CD1c-positive myeloid dendritic cell (primary cell): ENCODE results near the gene GRAMD1B.

Source experiments
- DNase-seq: peaks from one replicate; pipeline ENCODE4 v3.0.0-alpha.2; 2016; ENCODE audit errors: extremely low spot score

GRAMD1B gene

DNA sequence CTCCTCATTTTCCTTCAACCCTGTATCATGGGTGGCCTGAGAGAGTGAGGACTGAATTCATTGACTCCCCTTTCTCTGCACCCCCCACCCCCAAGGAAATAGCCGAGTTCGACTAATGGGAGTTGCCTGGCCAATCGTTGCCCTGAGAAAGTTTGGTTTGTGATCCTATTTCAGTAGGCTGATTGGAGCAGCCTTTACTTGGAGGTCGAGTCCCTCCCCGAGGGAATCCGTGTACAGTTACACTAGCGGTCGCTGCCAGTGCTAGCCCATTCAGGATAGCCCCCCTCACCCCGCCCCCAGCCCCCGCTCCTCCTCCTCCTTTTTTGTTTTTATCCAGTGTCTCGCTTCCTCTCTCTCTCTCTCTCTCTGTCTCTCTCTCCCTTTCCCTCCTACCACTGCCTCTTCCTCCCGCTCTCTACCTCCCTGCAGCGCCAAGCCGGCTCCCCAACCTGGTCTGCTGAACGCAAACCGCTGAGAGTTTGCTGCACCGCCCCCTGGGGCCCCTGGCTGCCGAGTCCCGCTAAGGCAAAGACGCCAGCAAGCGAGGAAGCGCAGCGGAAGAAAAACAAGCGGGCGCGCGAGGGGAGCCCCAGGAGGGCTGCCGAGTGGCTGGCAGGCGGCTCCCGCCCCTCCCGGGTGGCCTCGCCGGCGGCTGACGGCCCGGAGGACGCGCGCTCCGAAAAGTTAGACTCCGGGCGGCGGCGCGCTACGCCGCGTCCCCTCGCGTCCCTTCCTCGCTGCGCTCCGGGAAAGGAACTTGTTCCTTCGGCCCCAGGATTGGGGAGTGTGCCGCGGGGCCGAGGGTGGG lies at the start of gene GRAMD1B:
Gene GRAMD1B (plus strand): TSS at position 357 of the 808 bp plus-strand sequence. CDS start 524 bp downstream, outside the sequence.
- peak; percentile 65 for DNase-seq

DNA sequence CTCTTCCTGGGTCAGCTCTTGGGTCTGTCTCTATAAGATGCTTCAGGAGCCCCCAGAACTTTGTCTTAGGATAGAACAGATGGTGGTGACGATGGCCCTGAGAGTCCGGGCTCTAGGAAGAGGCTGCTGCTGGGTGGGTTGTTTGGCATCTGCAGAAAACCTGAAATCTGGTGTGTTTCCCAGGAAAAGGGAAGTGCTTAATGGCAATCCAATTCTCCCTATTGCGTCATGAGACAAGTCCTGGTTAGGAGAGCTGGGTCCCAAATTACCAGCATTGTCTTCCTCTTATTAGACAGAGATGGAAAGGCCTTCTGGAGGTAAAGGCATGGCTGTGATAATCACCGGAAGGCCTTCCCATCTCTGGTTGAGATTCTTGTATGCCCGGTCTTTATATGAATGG lies 48.9 kb upstream of the GRAMD1B start:
- DNase-seq = peak; percentile 16

DNA sequence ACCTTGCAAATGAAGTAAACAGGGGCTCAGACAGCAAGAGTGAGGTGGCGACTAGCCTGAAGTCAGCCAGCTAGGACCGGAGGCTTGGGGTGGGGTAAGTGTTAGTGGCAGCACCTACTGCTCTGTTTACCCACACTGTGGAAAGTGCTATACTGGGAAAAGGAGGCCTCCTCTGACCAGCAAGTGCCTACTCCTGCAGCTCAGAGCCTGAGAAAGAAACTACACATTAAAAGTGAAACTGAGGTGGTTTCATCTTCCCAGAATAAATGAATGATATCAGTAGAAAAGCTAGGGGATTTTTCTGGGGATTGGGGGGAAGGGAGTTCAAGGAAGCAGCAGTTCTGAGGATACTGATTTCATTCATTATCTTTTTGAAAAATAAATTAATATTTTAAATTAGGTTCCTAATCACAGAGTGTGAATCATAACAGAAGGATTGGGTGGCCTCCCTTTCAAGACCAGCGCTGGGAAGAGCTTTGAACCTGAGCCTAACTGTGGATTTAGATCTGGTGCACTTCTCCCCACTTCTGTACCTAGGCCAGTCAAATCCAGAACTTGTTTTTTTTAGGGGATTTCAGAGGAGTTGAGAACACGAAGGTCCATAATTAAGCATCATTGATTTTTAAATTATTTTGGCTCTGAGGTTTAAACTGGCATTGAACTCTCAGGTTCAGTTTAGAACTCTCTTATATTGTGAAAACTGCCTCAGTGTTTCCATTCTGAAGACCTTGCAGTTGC lies 48.1 kb upstream of the GRAMD1B start:
- DNase-seq = no peak

DNA sequence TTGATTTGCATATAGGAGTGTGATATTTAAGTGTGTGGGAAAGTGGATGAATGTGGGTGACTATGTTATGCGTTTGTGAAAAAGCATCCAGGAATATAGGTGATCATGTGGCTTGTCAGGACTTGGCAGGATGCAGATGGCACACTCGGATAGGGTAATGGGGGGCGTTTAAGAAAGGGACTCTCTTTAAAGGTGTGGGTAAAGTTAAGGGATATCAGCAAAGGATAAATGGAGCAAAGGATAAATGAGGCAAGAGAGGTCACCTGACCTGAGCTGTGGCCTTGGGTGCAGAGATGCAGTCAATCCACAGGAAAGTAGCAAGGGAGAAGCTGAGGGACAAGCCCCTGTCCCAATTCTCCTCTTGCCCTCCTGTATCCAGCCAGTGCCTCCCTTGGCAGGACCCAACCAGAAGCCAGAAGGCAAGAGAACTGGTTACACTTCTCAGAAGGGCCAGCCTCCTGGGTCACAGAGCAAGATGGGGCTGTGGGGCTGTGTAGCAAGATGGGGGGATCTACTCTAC lies 47.5 kb upstream of the GRAMD1B start:
- DNase-seq = no peak

DNA sequence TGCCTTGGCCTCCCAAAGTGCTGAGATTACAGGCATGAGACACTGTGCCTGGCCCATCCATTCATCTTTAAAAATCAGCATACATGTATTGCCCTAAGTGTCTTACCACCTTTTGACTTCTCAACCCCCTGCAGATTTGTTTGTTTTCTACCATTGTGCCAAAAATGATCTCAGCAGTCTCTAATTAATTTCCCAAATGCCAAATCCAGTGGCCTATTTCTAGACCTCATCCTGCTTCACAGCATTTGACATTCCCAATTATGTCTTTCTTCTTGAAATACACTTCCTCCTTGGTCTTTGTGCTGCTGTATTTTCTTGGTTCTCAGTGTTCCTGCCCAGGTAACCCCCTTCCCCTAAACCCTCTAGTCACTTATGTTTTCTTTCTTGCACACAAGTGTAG lies 46.0 kb upstream of the GRAMD1B start:
- no peak for DNase-seq

DNA sequence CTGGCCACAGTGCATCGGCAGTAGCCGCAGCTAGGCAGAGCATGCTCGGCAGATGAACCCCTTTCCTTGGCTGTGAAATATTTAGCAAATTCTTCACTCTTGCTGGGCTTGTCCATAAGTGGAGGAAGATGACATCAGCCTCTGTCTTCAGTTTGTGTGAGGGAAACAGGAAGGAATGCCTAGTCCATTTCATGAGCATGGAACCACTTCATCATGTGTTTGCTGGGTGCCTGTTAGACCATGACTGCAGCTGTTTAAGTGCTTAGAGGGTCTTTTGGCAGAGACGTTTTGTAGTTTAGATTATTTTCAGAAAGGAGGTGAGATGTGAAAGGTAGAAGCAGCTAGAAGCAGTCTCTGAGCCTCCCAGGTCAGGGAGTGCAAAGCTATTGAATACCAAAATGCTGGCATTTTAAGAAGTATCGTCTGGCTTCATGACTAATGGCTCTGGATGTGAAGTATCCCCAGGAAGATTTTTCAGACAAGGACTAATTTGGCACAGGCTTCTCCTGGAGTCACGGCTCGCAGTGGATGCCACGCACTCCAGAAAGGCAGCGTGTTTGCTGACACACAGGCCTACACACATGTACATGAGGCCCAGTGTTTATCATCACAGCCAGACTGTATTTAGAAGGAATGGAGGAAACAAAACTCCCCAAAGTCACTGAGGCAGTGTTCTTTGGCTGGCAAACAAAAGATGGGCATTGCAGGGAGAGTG lies 43.1 kb upstream of the GRAMD1B start:
- no peak for DNase-seq

DNA sequence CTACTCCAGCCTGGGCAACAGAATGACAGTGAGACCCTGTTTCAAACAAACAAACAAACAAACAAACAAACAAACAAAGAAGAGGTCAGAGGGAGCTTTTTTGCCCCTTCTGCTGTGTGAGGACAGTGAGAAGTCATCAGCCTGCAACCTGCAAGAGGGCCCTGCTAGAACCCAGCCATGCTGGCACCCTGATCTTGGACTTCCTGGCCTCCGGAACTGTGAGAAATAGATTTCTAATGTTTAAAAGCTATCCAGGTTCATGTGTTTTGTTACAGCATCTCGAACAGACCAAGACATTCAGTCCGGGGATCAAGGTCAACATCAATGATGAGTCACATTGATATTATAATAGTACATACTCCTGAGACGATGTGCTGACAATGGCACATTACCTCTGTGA lies 41.4 kb upstream of the GRAMD1B start:
- no peak for DNase-seq

DNA sequence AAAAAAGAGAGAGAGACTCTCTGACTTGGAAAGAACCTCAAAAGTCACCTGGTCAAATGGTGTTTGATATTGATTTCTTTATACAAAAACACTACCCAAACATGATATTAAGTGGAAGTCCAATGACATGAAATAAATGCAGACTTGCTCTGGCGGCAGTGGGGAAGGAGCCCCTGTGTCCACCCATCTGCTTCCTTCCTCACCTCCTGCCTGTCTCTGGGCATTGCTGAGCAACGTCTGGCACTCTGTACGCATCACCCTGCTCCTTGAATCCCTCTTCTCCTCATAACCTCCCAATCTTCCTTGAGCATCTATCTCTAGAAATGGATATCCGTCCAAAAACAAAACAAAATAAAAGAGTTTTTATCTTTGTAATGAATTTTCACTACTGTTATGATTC lies 39.9 kb upstream of the GRAMD1B start:
- no peak for DNase-seq

DNA sequence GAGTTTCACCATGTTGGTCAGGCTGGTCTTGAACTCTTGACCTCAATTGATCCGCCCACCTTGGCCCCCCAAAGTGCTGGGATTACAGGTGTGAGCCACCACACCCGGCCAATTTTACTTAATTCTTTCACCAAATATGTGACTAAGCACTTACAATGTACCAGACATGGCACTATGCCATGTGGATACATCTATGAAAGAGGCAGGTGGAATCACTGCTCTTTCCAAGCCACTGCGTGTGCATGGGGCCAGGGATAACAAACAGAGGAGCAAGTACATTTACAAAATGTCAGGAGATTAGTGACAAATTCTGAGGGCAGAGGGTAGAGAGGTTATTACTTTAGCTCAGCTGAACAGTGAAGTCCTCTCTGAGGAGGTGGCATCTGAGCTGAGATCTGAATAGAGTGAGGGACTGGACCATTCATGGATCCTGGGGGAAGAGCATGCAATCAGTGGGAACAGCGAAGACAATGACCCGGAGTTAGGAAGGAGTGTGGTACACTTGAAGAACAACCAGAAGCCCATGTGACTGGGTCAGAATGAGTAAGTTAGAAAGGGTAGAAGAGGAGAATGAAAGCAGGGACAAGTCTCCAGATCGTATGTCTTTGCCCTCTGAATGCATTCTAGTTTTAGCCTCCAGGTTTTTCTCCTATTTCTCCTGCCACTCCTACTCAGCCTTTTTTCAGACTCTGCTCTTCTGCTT lies 38.3 kb upstream of the GRAMD1B start:
- no peak for DNase-seq

DNA sequence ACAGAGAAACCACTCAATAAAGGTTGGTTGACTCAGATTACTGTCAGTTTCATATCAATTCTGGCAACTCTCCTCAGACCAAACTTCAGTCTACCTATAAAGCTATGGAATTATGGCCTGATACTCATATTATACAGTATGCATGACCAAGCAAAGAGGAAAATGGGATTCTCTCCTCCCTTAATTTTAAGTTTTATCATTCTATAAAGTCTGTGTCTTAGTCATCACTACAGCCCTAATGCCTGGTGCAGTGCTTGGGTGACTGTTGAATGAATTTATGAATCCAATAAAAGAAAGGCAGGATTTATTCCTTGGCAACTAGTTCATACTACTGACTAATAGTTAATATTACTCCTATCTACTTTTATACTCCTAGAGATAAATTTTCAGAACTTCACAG lies 37.6 kb upstream of the GRAMD1B start:
- DNase-seq = no peak

DNA sequence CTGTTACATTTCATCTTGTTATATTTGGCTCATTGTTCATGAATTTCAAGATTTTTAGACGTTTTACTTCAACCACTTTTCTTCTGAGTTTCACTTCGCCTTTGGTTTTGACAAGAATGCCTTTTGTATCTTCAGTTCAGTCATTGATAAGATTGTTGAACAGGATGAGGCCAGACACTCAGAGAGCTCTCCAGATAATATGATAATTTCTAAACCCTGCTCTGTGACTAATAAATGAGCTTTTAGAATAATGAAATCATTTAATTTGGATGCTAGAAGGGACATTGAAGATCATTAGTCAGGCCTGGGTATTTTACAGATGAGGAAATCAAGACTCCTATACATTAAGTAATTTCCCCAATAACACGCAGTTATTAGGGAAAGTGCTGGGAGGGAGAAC lies 37.2 kb upstream of the GRAMD1B start:
- DNase-seq = no peak

DNA sequence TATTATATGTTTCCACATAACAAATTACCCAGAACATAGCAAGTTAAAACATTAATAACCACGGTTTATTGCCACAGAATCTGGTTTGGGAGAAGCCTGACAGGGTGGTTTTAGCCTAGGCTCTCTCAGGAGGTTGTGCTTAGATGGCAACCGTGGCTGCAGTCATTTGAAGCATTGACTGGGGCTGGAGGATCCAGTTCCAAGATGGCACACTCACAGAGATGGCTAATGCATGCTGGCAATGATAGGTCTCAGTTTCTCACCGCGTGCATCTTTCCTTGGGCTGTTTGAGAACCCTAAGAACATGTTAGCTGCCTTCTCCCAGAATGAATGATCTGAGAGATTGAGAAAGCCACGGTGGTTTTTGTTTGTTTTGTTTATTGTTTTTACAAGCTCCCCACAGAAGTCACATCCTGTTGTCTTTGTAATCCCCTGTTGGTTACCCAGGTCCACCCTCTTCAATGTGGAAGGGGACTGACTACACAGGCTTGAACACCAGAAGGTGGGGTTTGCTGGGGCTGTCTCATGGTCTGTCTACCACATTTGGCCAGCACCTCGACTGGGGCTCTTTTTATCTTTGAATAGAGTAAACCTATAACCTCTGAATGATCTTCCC lies 36.6 kb upstream of the GRAMD1B start:
- DNase-seq = no peak

DNA sequence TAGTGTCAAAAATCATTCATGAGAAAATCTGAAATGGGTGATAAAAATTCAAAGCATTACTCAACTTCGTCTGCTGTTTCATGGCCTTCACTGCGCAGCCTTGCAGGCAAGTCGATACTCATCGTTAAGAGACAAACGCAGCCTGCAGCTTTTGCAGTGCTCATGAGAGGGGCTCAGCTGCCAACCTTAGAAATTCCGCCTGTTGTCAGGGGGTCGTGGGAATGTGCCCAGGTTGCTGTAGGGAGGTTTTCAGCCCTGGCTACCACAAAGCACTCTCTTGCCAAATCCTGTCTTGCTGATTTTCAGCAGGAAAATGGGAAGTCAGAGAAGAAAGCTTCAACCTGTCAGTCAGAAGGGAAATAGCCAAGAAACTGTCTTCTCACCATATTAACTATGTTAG lies 25.4 kb upstream of the GRAMD1B start:
- no peak for DNase-seq

DNA sequence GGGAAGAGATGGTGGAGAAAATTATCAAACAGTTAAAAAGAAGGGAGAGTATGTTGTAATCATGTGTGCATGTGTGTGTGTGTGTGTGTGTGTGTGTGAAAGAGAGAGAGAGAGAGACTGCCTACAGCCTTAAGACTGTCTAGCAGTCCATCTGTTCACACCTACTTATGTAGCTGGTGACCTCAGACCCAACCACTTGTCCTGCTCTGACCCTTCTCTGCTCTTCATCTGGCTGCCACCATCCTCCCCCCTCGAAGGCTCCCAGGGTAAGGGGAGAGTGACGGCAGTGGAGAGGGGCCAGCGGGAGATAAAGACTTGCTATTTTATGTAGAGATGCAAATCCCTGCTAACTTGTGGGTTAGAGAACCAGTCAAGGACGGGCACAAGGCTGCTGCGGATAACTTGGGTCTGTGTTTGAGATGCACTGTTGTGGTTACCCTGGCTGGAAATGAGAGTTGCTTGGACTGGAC lies 24.9 kb upstream of the GRAMD1B start:
- DNase-seq = no peak

DNA sequence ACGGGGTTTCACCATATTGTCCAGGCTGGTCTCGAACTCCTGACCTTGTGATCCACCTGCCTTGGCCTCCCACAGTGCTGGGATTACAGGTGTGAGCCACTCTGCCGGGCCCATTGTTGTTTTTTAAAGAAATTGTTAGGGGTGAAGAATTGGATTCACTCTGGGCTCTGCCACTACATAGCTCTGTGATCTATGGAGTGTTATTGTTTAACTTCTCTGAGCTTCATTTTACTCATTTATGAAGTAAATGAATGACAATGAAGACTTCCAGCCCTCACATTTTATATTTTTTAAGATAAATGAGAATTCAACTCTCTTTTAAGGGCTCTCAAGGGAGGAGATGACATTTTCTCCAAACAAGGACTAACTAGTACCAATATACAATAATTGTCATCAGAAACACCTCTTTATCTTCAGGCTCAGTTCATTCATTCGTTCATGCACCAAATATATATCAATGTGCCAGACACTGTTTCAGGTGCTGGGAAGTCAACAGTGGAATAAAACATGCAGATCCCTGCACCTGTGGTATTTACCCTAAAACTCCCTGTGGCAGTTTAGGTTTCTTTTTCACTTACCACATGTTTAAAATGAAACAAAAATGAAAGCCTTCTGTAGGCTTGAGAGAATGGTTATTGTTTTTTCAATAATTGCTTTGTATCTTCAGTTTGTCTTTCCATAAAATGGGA lies 23.5 kb upstream of the GRAMD1B start:
- DNase-seq = no peak

DNA sequence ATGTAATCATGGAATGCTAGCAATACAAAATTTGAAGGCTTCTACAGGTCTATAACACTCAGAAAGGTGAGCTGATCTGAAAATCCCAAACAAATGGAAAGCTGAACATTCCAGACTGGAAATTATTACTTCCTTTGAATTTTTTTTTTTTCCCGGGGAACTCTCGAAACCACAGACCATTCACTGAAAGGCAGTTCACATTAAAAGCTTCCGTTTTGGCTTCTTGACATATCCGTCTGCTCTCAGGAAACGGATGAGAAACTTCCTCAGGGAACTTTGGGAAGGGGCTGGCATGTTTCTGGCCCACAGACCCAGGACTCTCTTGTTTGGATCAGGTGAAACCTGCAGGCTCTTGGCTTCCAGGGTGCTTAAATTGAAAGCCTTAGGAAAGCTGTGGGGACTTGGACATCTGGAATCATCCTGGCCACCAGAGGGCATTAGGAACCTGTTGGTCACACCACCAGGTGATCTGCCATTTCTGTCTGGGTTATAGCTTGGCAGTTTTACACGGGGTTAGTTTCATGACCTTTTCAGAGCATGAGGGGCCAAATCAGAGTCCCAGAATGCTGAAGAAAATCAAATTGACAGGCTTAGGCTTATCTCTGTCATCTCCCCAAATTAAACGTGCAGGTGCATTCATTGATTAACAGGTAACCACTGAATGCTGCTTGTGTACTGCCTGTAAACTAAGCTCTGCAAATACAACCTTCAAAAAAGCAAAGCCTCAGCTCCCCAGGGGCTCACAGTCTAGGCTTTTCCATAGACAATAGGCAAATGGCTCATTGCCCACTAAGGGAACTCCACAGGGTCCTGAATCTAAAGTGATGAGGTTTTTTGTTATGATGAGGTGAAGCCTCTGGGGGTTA lies 22.7 kb upstream of the GRAMD1B start:
- peak; percentile 70 for DNase-seq

DNA sequence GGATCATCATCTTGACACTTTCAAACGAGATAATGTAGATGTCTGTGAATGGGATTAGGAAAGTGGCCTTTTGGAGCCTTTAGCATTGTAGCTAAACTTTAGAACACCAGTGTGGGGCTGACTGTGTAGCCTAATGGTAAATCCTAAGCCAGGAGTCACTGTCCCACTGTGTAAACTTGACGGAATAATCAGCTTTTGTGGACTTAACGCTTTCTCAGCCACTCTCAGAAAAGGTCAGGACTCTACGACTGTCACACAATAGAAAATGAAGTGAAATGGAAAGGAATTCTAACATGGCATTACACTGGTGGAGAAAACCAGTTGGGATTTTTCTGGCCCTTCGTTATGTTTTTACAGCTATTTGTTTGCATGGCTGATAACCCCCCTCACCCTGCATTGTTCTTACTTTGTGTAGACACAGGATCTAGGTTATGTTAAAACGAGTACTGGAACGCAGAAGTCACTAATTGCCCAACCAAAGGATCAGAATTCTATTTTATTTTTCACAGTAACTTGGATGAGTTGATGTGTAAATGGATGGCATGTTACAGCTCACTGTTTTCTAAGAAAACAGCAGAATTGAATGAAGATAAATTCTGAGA lies 22.0 kb upstream of the GRAMD1B start:
- DNase-seq = no peak

DNA sequence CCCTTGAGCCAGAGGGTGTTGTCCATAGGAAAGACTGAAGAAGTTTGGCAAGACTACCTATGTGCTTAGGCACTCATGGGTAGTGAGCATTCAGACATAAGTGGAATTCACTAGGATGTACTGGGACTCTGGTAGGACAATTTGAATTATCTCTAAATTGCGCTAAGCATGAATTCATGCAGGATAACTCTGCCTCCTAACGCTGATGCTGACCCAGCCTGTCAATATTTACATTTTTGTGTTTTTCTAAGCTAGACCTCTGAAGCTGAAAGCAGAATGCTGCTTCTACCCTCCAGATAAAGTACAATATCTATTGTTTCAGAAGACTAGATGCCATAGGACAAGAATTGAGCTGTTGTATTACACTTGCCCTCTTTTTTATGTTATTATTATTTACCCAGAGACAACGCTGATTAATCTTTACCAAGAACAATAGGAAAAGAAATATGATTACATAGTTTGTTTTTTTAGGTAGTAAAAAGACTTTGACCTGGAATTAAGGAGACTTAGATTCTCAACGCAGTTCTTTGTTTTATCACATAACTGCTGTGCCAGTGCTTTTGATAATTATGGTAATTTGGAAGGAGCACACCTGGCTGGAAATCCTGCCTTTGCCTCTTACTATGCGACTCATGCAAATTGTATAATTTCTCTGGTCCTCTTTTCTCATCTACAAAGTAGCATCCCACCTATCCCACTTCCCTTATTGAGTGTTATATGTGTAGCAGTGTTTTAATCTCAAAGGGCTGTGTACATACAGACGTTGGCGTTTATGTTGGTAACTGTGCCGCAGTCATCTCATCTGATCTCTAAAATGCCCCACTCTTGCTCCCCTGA lies 21.2 kb upstream of the GRAMD1B start:
- no peak for DNase-seq
